Left lung (tissue), 10 donors: ENCODE data around the gene TRERF1. TPM values are rescaled to one million over a fixed set of nuclear protein-coding genes. Genes with fewer than 3 reads are reported as not detected.

ENCODE experiments used
- ATAC-seq: fragments of 200-7000 bp; cut with Tn5 transposase; one replicate; pipeline ENCODE4 v1.9.1; 2020; ENCODE audit warnings: moderate library complexity
- DNase-seq, 4 donors: peaks; one replicate each; pipeline ENCODE4 v3.0.0-alpha.2; 2013 to 2020
- H3K27ac ChIP-seq, 2 donors: fragments of 200-600 bp; sonication (generic) in 1 of 2; one replicate each; pipeline versions ENCODE4 v1.5.0 to v1.8.0; 2020 to 2021
- H3K27me3 ChIP-seq, 2 donors: fragments of 200-600 bp; sonication (generic) in 1 of 2; one replicate each; pipeline versions ENCODE4 v1.5.0 to v1.8.0; 2020 to 2021
- H3K36me3 ChIP-seq, 2 donors: fragments of 200-600 bp; sonication (generic) in 1 of 2; one replicate each; pipeline versions ENCODE4 v1.5.0 to v1.8.0; 2020 to 2021
- H3K4me1 ChIP-seq, 2 donors: fragments of 200-600 bp; one replicate each; pipeline ENCODE4 v1.8.0; 2021
- H3K4me3 ChIP-seq, 2 donors: fragments of 200-600 bp; sonication (generic) in 1 of 2; one replicate each; pipeline versions ENCODE4 v1.5.0 to v1.8.0; 2020 to 2021; ENCODE audit warnings: mild to moderate bottlenecking in 1 of 2
- H3K9me3 ChIP-seq, 2 donors: fragments of 200-600 bp; sonication (generic) in 1 of 2; one replicate each; pipeline versions ENCODE4 v1.5.0 to v1.8.0; 2020 to 2021
- intact Hi-C, 2 donors: fragments of 100-400 bp; cut with DNase I; formaldehyde crosslinking; loops; one replicate each; pipeline versions ENCODE4 v1.11.2 to v1.14.2; 2022
- polyA plus RNA-seq, 6 donors: library from polyadenylated mRNA; unstranded; fragments of 120-200 nt; gene quantifications; one replicate each; pipeline ENCODE4 v1.2.1, GENCODE V29; 2013; ENCODE audit not compliant: insufficient read length in 6 of 6
- total RNA-seq, 2 donors: library from RNA; stranded (reverse); fragmentation: NEBNext Ultra II Directional; extraction: Animal tissue kit (Norgen Biotek cat#: 25700); gene quantifications; one replicate each; pipeline ENCODE4 v1.2.1, GENCODE V29; 2021
- TF ChIP-seq, protein P1 (sequence below), 2 donors: fragments of 200-600 bp; sonication (generic) in 1 of 2; IDR thresholded peaks; one replicate each; pipeline versions ENCODE4 v1.5.0 to v1.8.0; 2021; ENCODE audit warnings: antibody characterized with exemption in 2 of 2
- donor health status: DM: no; HTN: yes; CAD: no.
- donor health status: DM: no; HTN: no; CAD: no.

Gene TRERF1
- total and polyA plus RNA-seq, 8 donors: 3.7 to 24.9 (median 20.7) TPM

DNA sequence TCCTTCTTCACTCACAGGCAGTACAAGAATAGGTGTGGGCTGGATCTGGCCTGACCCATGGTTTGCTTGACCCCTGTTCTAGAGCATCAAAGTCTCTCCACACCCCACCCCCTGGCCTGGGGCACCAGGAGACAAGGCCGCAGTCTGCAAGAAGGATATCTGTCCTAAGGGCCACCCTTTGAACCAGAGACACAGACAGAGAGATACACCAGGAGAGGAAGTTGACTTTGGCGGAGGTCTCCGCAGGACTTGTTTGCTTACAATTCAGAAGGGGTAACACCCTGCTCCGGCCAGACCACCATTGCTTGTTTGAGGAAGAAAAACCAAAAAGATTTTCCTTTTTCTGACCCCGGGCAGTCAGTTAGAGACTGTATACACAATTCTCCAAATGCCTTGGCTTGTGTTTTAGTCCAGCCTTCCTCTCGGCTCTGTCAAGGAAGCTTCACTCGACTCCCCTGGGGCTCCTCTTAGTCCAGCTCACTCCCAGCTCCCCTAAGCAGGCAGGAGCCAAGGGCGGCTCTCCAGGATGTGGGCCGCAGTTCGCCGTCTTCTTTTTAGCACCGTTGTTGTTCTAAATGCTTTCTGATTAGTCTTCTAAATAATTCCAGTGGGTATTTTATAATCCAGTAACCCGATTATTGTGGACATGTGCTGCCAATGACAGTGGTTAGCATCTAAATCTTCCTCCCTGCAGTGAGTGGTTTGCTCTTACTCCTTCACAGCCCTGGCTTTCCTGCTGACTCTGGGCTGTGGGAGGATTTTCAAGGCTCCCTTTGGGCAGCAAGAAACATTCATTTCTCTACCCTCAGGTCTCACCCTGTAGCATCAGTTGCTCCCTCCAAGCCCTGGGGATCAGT is 175.5 kb downstream of the TRERF1 start:
- Histone ChIP-seq H3K36me3 (no peaks in the 10 kb centered on the region), H3K27me3 (no peaks in the 10 kb centered on the region), H3K4me3 (no peak overlapping the region), H3K4me1 (peaks cover 14 to 26% of the 10 kb centered on the region in 2 donors), H3K9me3 (no peaks in the 10 kb centered on the region), H3K27ac (peak overlapping the region; percentile 45 to 51)
- peak in 1 of 4 donors; percentile 63 for DNase-seq
- TF ChIP-seq, protein P1, sequence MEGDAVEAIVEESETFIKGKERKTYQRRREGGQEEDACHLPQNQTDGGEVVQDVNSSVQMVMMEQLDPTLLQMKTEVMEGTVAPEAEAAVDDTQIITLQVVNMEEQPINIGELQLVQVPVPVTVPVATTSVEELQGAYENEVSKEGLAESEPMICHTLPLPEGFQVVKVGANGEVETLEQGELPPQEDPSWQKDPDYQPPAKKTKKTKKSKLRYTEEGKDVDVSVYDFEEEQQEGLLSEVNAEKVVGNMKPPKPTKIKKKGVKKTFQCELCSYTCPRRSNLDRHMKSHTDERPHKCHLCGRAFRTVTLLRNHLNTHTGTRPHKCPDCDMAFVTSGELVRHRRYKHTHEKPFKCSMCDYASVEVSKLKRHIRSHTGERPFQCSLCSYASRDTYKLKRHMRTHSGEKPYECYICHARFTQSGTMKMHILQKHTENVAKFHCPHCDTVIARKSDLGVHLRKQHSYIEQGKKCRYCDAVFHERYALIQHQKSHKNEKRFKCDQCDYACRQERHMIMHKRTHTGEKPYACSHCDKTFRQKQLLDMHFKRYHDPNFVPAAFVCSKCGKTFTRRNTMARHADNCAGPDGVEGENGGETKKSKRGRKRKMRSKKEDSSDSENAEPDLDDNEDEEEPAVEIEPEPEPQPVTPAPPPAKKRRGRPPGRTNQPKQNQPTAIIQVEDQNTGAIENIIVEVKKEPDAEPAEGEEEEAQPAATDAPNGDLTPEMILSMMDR (IDR thresholded peaks at IDR 0.05): no peak
- no peak for ATAC-seq
- intact Hi-C loops: no loop called here

DNA sequence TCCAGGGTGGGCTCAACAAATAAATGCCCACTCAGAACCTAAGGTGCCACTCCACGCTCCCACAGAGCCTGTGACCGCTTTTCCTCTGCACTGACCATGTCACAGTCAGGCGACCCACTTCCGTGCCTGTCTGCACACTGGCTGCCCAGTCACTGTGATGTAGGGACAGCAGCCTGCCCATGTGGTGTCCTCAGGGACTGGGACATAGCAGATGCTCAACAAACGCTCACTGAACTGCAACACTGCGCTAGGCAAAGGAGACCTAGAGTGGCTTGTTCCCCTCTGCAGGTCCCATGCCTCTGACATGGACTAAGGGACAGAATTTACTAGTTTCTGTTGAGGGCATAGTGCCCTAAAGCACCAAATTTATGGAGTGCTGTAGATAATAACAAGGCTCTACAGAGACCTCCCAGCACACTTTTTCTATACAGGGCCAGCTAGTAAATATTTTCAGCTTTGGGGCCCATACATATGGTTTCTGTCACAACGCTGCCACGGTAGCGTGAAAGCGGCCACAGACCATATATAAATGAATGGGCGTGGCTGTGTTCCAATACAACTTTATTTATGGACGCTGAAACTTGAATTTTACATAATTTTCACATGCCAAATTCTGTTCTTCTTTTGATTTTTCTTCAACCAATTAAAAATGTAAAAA is 176.2 kb downstream of the TRERF1 start:
- peak in 2 of 4 donors; percentile 73 to 79 for DNase-seq
- ATAC-seq: no peak
- TF ChIP-seq, protein P1 (IDR thresholded peaks at IDR 0.05): no peak
- H3K36me3 ChIP-seq: no peaks in the 10 kb centered on the region
- no peaks in the 10 kb centered on the region for H3K27me3 ChIP-seq
- peak overlapping the region in 1 of 2 donors; percentile 51 for H3K27ac ChIP-seq
- intact Hi-C loops: no loop called here
- peaks cover 12 to 21% of the 10 kb centered on the region in 2 donors for H3K4me1 ChIP-seq
- H3K4me3 ChIP-seq: no peak overlapping the region
- H3K9me3 ChIP-seq: no peaks in the 10 kb centered on the region

DNA sequence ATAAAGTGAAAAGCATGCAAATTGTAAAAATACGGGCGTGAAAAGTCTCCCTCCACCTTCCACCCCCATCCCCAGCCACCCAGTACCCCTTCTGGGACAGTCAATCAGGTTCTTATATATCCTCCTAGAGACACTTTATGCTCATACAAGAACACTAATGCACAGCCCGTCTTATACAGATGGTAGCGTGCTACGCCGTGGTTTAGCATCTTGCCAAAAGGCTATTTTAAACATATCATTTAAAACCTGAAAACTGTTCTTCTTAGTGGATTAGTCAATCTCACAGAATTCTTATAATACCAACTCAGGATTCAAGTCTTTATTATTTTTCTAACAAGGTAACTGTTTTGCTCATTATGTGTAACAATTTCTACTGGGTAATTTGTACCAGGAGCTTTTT is 176.8 kb downstream of the TRERF1 start:
- ATAC-seq (no peak), DNase-seq (no peak)
- Histone ChIP-seq H3K4me1 (peaks cover 6 to 15% of the 10 kb centered on the region in 2 donors), H3K27ac (no peak overlapping the region), H3K27me3 (no peaks in the 10 kb centered on the region), H3K4me3 (no peak overlapping the region), H3K9me3 (no peaks in the 10 kb centered on the region), H3K36me3 (no peaks in the 10 kb centered on the region)
- TF ChIP-seq, protein P1 (IDR thresholded peaks at IDR 0.05): no peak
- intact Hi-C loops: no loop called here

DNA sequence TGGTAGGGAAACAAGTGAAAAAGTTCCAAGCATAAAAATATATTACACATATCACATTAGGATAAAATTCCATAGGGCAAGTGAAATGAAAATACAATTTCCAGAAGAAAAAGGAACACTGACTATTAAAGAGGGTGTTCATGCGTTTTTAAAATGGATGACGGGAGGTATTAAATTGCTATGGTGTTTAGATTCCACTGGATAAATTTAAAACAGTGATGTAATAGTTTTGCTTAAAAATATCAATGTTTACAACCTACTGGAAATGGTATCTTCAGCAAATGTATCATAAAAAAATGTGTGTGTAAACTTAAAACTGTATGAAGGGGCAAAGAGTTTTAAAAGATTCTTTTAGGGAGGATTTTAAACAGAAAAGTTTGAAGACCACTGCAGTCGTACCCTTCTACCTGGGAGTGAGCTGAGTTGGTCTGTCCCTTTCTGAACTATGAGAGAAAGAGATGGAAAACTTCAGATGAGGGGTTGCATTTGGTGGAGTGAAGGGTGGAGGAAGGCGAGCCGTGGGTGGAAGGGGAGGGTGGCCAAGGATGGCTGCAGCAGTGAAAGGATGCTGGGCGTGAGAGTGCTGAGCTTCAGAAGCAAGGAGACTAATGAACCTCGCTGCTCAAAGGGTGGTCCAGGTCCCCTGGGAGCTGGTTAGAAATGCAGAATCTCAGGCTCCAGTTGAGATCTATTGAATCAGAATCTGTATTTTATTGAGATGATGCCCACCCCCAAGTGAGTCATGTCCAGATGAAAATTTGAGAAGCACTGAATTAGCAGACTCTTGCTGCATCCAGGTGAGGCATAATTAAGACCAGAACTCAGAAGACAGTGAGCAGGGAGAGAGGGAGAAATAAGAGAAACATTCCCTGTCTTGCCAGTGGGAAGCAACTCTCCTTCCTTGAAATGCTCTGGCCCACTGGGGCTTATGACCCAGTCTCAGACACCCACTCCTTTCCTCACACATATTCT is 179.6 kb downstream of the TRERF1 start:
- ATAC-seq: no peak
- no peaks in the 10 kb centered on the region for H3K4me1 ChIP-seq
- TF ChIP-seq, protein P1 (IDR thresholded peaks at IDR 0.05): no peak
- no peaks in the 10 kb centered on the region for H3K9me3 ChIP-seq
- no peak for DNase-seq
- H3K27me3 ChIP-seq: no peaks in the 10 kb centered on the region
- peaks cover 0 to 13% of the 10 kb centered on the region in 2 donors for H3K36me3 ChIP-seq
- intact Hi-C loops: no loop called here
- no peak overlapping the region for H3K27ac ChIP-seq
- no peak overlapping the region for H3K4me3 ChIP-seq
